Measurements from ENCODE around the gene RFX3. TPM values are rescaled to one million over a fixed set of nuclear protein-coding genes. Genes with fewer than 3 reads are reported as not detected.
A peak's percentile ranks its signal among the peaks of the same experiment; 100 is the strongest.

The RFX3 gene
- total RNA-seq, 2 experiments from 2014 or later = 22.9 to 24.8 TPM

DNA sequence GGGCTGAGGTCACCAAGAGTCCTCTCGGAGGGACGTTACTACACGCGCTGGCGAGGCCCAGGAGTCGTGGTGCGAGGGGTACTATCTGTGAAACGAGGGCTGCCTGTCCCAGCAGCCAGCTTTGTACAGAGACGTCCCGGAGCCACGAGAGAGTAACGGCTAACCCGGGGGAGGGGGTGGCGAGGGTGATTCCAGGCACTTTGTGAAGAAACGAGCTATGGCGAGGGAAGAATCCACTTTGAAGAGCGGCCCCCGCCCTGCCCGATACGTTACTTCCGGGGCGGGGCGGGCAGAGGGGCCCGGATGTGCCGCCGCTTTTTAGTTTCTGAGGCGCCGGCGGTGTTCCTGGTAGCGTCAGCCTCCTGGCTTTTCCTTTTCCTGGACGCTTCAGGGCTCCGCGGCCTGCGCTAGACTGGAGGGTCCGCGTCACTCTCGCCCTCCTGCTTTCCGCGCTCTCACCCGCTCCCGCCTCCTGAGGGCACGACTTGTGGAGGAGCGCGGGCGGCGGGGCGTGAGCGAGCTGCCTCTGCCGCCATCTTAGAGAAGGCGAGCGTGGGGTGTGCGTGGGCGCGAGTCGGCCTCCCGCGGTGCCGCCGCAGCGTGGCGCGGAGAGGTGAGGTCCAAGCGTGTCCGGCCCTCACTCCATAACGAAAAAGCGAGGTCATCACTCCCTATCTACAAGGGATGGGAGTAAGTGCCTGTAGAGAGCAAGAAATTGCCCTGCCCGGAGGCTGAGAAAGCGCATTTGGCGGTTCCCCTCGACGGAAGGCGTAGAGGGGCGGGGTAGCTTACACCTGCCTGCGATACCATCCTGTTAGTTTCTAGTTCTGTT lies 580 bp upstream of the RFX3 start:
- Histone ChIP-seq H3K27me3 (ENCODE audit: control insufficient read depth in 1 of 2, insufficient read depth in 2 of 2, low read length in 2 of 2) (no peaks in the 10 kb centered on the region), H3K27ac (ENCODE audit: low read depth in 1 of 2, low read length in 2 of 2) (peak overlapping the region; percentile 100), H3K4me1 (ENCODE audit: insufficient read depth, low read length) (peaks cover 24% of the 10 kb centered on the region), H3K36me3 (ENCODE audit: insufficient read depth, low read length) (peaks cover 4% of the 10 kb centered on the region), H3K4me3 (ENCODE audit: low read length) (peak overlapping the region; percentile 82), H3K9me3 (ENCODE audit: control insufficient read depth in 1 of 2, insufficient read depth in 1 of 2, low read length in 2 of 2) (no peaks in the 10 kb centered on the region)
- DNase-seq (peak; percentile 83 to 94 (median 87)), ATAC-seq (ENCODE audit: poor library complexity) (peak; percentile 54)
- Mint-ChIP-seq H3K9me3 (no peaks in the 10 kb centered on the region), H3K4me3 (peak overlapping the region; percentile 89), H3K36me3 (ENCODE audit: low read depth) (peaks cover 38% of the 10 kb centered on the region), H3K27ac (peak overlapping the region; percentile 99), H3K27me3 (peaks cover 5% of the 10 kb centered on the region), H3K4me1 (ENCODE audit: low read depth) (peaks cover 76% of the 10 kb centered on the region)
- POLR2A ChIA-PET = interaction anchor here (0.7 to 5.5 kb wide), 50 partner anchors 9 to 1923 kb away, joined by 3 to 115 read pairs (median 5); partner anchors contain the start of genes AK3, CD274, CDC37L1 and JAK2
- CTCF ChIA-PET = interaction anchor here (1.1 to 2.2 kb wide), 3 partner anchors 14 to 85 kb away, joined by 5 to 15 read pairs (median 5); no protein-coding TSS in a partner anchor
- TF ChIP-seq CTCF (IDR thresholded peaks at IDR 0.05) = no peak
- intact Hi-C loops (cut with DNase I, micrococcal nuclease) = loop anchor here (1.0 to 10.0 kb wide), 6 partner anchors 49 to 1512 kb away; partner anchors contain the start of genes PUM3 (in 2 of the 2), RCL1 (in 2 of the 2), PLPP6 (in 1 of the 2) and SMARCA2 (in 1 of the 2)

- Histone ChIP-seq H3K27ac (ENCODE audit: low read depth in 1 of 2, low read length in 2 of 2) (peak overlapping the region; percentile 97 to 100), H3K4me3 (ENCODE audit: low read length) (peak overlapping the region; percentile 82), H3K27me3 (ENCODE audit: control insufficient read depth in 1 of 2, insufficient read depth in 2 of 2, low read length in 2 of 2) (no peaks in the 10 kb centered on the region), H3K9me3 (ENCODE audit: control insufficient read depth in 1 of 2, insufficient read depth in 1 of 2, low read length in 2 of 2) (no peaks in the 10 kb centered on the region), H3K36me3 (ENCODE audit: insufficient read depth, low read length) (no peaks in the 10 kb centered on the region), H3K4me1 (ENCODE audit: insufficient read depth, low read length) (peaks cover 26% of the 10 kb centered on the region)
- Mint-ChIP-seq H3K4me3 (peak overlapping the region; percentile 91), H3K27ac (peak overlapping the region; percentile 99), H3K4me1 (ENCODE audit: low read depth) (peaks cover 74% of the 10 kb centered on the region), H3K36me3 (ENCODE audit: low read depth) (peaks cover 38% of the 10 kb centered on the region), H3K27me3 (peaks cover 5% of the 10 kb centered on the region), H3K9me3 (no peaks in the 10 kb centered on the region)
- TF ChIP-seq CTCF (IDR thresholded peaks at IDR 0.05) = no peak
- ChIA-PET CTCF (no interaction called here), POLR2A (interaction anchor here (0.6 to 5.5 kb wide), 14 partner anchors 18 to 1471 kb away, joined by 3 to 115 read pairs (median 10); partner anchors contain the start of genes AK3, CDC37L1, JAK2 and SPATA6L)
- intact Hi-C loops (cut with DNase I, micrococcal nuclease) = loop anchor here (2.0 to 10.0 kb wide), 5 partner anchors 18 to 1510 kb away; partner anchors contain the start of genes RCL1 (in 2 of the 2), PLPP6 (in 1 of the 2), PUM3 (in 1 of the 2) and SMARCA2 (in 1 of the 2)
- peak in 7 of 14 experiments; percentile 0 to 53 (median 9) for DNase-seq
- ATAC-seq (ENCODE audit: poor library complexity) = no peak
Observed at GRCh38 chr9:3525096-3525835, 535 bp downstream of the RFX3 start.

- POLR2A ChIA-PET = no interaction called here
- peaks cover 9% of the 10 kb centered on the region for H3K4me1 ChIP-seq (ENCODE audit: insufficient read depth, low read length)
- H3K4me3 ChIP-seq (ENCODE audit: low read length) = no peak overlapping the region
- Mint-ChIP-seq H3K4me3 (peak overlapping the region; percentile 53), H3K36me3 (ENCODE audit: low read depth) (peaks cover 29% of the 10 kb centered on the region), H3K27ac (peak overlapping the region; percentile 12), H3K9me3 (no peaks in the 10 kb centered on the region), H3K4me1 (ENCODE audit: low read depth) (peaks cover 57% of the 10 kb centered on the region), H3K27me3 (peaks cover 5% of the 10 kb centered on the region)
- intact Hi-C loops (cut with DNase I, micrococcal nuclease) = loop anchor here (5.0 to 10.0 kb wide), 4 partner anchors 40 to 1507 kb away; partner anchors contain the start of genes PLPP6 (in 1 of the 2), PUM3 (in 1 of the 2), SMARCA2 (in 1 of the 2) and SPATA6L (in 1 of the 2)
- CTCF ChIA-PET = no interaction called here
- DNase-seq = peak in 1 of 14 experiments; percentile 35
- no peaks in the 10 kb centered on the region for H3K27me3 ChIP-seq (ENCODE audit: control insufficient read depth in 1 of 2, insufficient read depth in 2 of 2, low read length in 2 of 2)
- no peaks in the 10 kb centered on the region for H3K9me3 ChIP-seq (ENCODE audit: control insufficient read depth in 1 of 2, insufficient read depth in 1 of 2, low read length in 2 of 2)
- H3K27ac ChIP-seq (ENCODE audit: low read depth in 1 of 2, low read length in 2 of 2) = no peak overlapping the region
- no peak for ATAC-seq (ENCODE audit: poor library complexity)
- H3K36me3 ChIP-seq (ENCODE audit: insufficient read depth, low read length) = no peaks in the 10 kb centered on the region
- TF ChIP-seq CTCF (IDR thresholded peaks at IDR 0.05) = no peak
Observed at GRCh38 chr9:3521966-3522365, 3.8 kb downstream of the RFX3 start.
